ENCODE measurements around the gene MRPL16. TPM values are rescaled to one million over a fixed set of nuclear protein-coding genes. Genes with fewer than 3 reads are reported as not detected.

MRPL16 gene
- total RNA-seq, 1 experiment from 2014 or later, result 78.9 TPM

- DNase-seq (ENCODE audit: low spot score) (no peak), ATAC-seq (no peak)
- H3K27ac Mint-ChIP-seq, result no peak overlapping the region
- ChIA-PET POLR2A (no interaction called here), CTCF (no interaction called here)
- H3K9me3 Mint-ChIP-seq, result peaks cover 22% of the 10 kb centered on the region
- no peak overlapping the region for H3K4me3 Mint-ChIP-seq
- H3K36me3 Mint-ChIP-seq, result peaks cover 55% of the 10 kb centered on the region
- TF ChIP-seq PRRX2 (CRISPR knock-in tag; IDR thresholded peaks at IDR 0.05), result no peak
- TF ChIP-seq HMGXB4 (CRISPR knock-in tag; IDR thresholded peaks at IDR 0.05), result no peak
- no peak for TF ChIP-seq GTF2I (CRISPR knock-in tag; conservative IDR thresholded peaks at IDR 0.05)
- no peak for TF ChIP-seq CDX4 (CRISPR knock-in tag; IDR thresholded peaks at IDR 0.05; ENCODE audit: borderline replicate concordance)
- H3K27me3 Mint-ChIP-seq (ENCODE audit: low read depth), result no peaks in the 10 kb centered on the region
- no peaks in the 10 kb centered on the region for H3K4me1 Mint-ChIP-seq
These were observed 28.5 kb downstream of the MRPL16 start for GRCh38 chr11:59782080-59782479.

- TF ChIP-seq ATF2 (CRISPR knock-in tag; IDR thresholded peaks at IDR 0.05; ENCODE audit: borderline replicate concordance, low read depth) (no peak), USF2 (CRISPR knock-in tag; IDR thresholded peaks at IDR 0.05) (no peak), FOXP1 (CRISPR knock-in tag; IDR thresholded peaks at IDR 0.05; ENCODE audit: borderline replicate concordance) (no peak), HMGA2 (CRISPR knock-in tag; IDR thresholded peaks at IDR 0.05) (no peak), ATF1 (CRISPR knock-in tag; IDR thresholded peaks at IDR 0.05) (no peak), TEAD1 (CRISPR knock-in tag; IDR thresholded peaks at IDR 0.05) (no peak), ZNF219 (CRISPR knock-in tag; IDR thresholded peaks at IDR 0.05; ENCODE audit: borderline replicate concordance) (no peak), EMX1 (CRISPR knock-in tag; IDR thresholded peaks at IDR 0.05) (no peak), IRF2 (CRISPR knock-in tag; IDR thresholded peaks at IDR 0.05; ENCODE audit: borderline replicate concordance, low read depth) (no peak), ESRRA (CRISPR knock-in tag; IDR thresholded peaks at IDR 0.05; ENCODE audit: borderline replicate concordance) (no peak), CREM (CRISPR knock-in tag; IDR thresholded peaks at IDR 0.05) (no peak), FOXJ3 (CRISPR knock-in tag; IDR thresholded peaks at IDR 0.05; ENCODE audit: borderline replicate concordance) (no peak), ZSCAN18 (CRISPR knock-in tag; IDR thresholded peaks at IDR 0.05) (no peak), ZNF423 (CRISPR knock-in tag; IDR thresholded peaks at IDR 0.05) (no peak), SP1 (CRISPR knock-in tag; conservative IDR thresholded peaks at IDR 0.05) (no peak), ZNF138 (CRISPR knock-in tag; conservative IDR thresholded peaks at IDR 0.05) (no peak), ZNF396 (CRISPR knock-in tag; IDR thresholded peaks at IDR 0.05; ENCODE audit: borderline replicate concordance) (no peak), NFATC4 (CRISPR knock-in tag; IDR thresholded peaks at IDR 0.05) (no peak)
- CTCF ChIA-PET, result no interaction called here
- no peak overlapping the region for H3K4me3 Mint-ChIP-seq
- peaks cover 49% of the 10 kb centered on the region for H3K36me3 Mint-ChIP-seq
- ATAC-seq (no peak), DNase-seq (ENCODE audit: low spot score) (no peak)
- H3K9me3 Mint-ChIP-seq, result peaks cover 20% of the 10 kb centered on the region
- no peaks in the 10 kb centered on the region for H3K4me1 Mint-ChIP-seq
- POLR2A ChIA-PET, result no interaction called here
- no peak overlapping the region for H3K27ac Mint-ChIP-seq
- H3K27me3 Mint-ChIP-seq (ENCODE audit: low read depth), result no peaks in the 10 kb centered on the region
These were observed 31.1 kb downstream of the MRPL16 start for GRCh38 chr11:59779487-59779886.
